Measurements from ENCODE around the gene BTG2. TPM values are rescaled to one million over a fixed set of nuclear protein-coding genes. Genes with fewer than 3 reads are reported as not detected.
A peak's percentile ranks its signal among the peaks of the same experiment; 100 is the strongest.
"Not testable (repeated sequence)": the region's sequence is repeated elsewhere in the genome, so short reads cannot be mapped to it uniquely, and the experiment has no call there.

Gene BTG2
- total RNA-seq, 2 donors from 2014 or later = 64.7 to 153 TPM

DNA sequence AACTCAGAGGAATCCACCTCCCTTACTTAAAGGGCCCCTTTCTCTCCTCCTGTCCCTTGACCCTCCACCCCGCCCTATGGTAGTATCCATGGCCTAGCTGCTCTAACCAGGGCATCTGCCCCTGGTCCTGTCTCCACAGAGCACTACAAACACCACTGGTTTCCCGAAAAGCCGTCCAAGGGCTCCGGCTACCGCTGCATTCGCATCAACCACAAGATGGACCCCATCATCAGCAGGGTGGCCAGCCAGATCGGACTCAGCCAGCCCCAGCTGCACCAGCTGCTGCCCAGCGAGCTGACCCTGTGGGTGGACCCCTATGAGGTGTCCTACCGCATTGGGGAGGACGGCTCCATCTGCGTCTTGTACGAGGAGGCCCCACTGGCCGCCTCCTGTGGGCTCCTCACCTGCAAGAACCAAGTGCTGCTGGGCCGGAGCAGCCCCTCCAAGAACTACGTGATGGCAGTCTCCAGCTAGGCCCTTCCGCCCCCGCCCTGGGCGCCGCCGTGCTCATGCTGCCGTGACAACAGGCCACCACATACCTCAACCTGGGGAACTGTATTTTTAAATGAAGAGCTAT lies 1.7 kb downstream of the BTG2 start:
- DNase-seq (ENCODE audit: low spot score) = no peak
- intact Hi-C loops (cut with DNase I) = loop anchor here in 1 of 2 donors (5.0 kb wide), 1 partner anchor 35 kb away; no protein-coding TSS in a partner anchor

DNA sequence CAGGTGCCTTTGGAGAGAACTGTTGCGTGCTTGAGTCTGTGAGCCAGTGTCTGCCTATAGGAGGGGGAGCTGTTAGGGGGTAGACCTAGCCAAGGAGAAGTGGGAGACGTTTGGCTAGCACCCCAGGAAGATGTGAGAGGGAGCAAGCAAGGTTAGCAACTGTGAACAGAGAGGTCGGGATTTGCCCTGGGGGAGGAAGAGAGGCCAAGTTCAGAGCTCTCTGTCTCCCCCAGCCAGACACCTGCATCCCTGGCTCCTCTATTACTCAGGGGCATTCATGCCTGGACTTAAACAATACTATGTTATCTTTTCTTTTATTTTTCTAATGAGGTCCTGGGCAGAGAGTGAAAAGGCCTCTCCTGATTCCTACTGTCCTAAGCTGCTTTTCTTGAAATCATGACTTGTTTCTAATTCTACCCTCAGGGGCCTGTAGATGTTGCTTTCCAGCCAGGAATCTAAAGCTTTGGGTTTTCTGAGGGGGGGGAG lies 2.4 kb downstream of the BTG2 start:
- DNase-seq (ENCODE audit: low spot score) = peak; percentile 66
- intact Hi-C loops (cut with DNase I) = loop anchor here in 1 of 2 donors (5.0 kb wide), 1 partner anchor 35 kb away; no protein-coding TSS in a partner anchor

DNA sequence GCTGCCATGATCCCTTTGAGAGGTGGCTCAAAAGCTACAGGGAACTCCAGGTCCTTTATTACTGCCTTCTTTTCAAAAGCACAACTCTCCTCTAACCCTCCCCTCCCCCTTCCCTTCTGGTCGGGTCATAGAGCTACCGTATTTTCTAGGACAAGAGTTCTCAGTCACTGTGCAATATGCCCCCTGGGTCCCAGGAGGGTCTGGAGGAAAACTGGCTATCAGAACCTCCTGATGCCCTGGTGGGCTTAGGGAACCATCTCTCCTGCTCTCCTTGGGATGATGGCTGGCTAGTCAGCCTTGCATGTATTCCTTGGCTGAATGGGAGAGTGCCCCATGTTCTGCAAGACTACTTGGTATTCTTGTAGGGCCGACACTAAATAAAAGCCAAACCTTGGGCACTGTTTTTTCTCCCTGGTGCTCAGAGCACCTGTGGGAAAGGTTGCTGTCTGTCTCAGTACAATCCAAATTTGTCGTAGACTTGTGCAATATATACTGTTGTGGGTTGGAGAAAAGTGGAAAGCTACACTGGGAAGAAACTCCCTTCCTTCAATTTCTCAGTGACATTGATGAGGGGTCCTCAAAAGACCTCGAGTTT lies 3.1 kb downstream of the BTG2 start:
- DNase-seq (ENCODE audit: low spot score) = no peak
- intact Hi-C loops (cut with DNase I) = loop anchor here in 1 of 2 donors (5.0 kb wide), 1 partner anchor 36 kb away; no protein-coding TSS in a partner anchor

GRCh38 chr1:203308923-203309331 lies 3.6 kb downstream of the BTG2 start:
- intact Hi-C loops (cut with DNase I) = loop anchor here in 1 of 2 donors (5.0 kb wide), 1 partner anchor 37 kb away; no protein-coding TSS in a partner anchor
- DNase-seq (ENCODE audit: low spot score) = no peak

GRCh38 chr1:203311368-203312301 lies 6.3 kb downstream of the BTG2 start:
- intact Hi-C loops (cut with DNase I) = no loop called here
- no peak for DNase-seq (ENCODE audit: low spot score)

GRCh38 chr1:203314025-203314759 lies 8.9 kb downstream of the BTG2 start:
- intact Hi-C loops (cut with DNase I); DNase-seq (ENCODE audit: low spot score): not testable (repeated sequence)

GRCh38 chr1:203316626-203317093 lies 11.3 kb downstream of the BTG2 start:
- no peak for DNase-seq (ENCODE audit: low spot score)
- intact Hi-C loops (cut with DNase I) = no loop called here

GRCh38 chr1:203317429-203318228 lies 12.3 kb downstream of the BTG2 start:
- intact Hi-C loops (cut with DNase I) = no loop called here
- no peak for DNase-seq (ENCODE audit: low spot score)

DNA sequence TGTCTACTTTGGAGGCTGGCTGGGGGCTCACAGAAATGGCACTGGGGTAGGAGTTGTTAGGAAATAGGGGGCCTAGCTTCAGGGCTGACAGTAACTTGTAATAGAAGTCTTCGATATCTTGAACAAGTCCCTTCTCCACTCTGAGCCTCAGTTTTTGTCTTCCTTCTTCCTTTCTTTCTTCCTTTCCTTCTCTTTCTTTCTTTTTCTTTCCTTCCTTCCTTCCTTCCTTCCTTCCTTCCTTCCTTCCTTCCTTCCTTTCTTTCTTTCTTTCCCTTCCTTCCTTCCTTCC lies 12.9 kb downstream of the BTG2 start:
- intact Hi-C loops (cut with DNase I) = no loop called here
- no peak for DNase-seq (ENCODE audit: low spot score)

DNA sequence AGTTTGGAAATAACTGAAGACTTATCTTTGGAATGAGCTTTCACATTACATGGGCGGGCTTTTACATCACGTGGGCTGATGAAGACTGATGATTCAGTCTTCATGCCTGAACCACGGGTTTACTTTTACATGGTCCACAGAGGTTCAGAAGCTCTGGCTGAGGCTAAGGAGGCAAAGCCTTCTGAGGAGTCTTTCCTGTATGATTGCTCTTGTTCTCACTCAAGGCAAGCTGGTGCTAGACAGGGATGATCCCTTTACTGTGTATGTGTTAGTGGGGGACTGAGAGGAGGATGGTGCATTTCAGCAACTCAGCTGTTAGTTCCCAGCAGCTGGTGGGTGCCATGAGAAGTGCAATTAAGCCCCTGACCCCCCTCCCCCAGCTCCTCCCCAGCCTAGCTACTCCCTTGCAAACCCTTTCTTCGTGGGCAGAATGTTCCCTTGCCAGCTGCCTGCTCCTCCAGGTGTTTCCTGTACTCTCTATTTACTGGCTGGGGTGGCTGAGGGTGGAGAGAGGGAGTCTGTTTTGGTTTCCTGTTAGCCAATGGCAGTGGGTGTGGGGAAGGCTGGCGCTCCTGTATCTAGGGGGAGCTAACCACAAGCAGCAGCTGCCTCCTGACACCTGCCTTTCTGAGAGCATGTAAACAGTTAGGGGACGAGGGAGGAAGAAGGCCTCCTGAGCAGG lies 15.4 kb downstream of the BTG2 start:
- intact Hi-C loops (cut with DNase I) = loop anchor here in 1 of 2 donors (5.0 kb wide), 1 partner anchor 388 kb away; no protein-coding TSS in a partner anchor
- DNase-seq (ENCODE audit: low spot score) = no peak

- DNase-seq (ENCODE audit: low spot score) = no peak
- intact Hi-C loops (cut with DNase I) = loop anchor here in 1 of 2 donors (5.0 kb wide), 1 partner anchor 389 kb away; no protein-coding TSS in a partner anchor
Measured at GRCh38 chr1:203321273-203322052, 16.1 kb downstream of the BTG2 start.

DNA sequence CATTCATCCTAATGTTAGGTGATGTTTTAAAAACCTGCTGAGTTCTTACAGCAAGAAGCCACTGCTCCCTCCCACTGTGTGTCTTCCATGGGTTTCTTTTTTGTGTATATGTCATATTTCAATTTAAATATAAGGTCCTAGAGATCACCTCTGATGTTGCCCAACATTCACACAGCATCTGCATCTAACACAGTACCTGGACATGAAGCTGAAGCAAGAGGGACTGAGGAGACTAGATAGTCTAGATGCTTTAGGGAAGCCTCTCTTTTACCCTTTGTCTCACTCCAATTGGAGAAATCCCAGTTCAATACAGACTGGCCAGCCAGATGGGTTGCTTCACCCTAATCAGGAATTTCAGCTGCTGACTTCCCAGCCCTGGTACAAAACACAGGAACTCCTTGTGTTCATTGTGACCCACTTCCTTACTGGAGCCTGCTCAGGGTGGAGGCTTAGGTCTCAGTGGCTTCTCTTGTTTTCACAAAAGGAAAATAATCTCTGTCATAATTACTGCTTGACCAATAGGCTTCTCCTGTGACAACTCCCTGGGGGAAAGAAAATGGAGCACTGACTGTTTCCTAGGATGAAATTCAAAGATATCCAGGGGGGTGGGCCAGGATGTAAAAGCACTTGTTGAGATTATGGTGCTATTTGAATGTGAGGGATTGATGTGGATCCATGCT lies 17.3 kb downstream of the BTG2 start:
- no peak for DNase-seq (ENCODE audit: low spot score)
- intact Hi-C loops (cut with DNase I) = loop anchor here in 1 of 2 donors (5.0 kb wide), 1 partner anchor 390 kb away; no protein-coding TSS in a partner anchor

DNA sequence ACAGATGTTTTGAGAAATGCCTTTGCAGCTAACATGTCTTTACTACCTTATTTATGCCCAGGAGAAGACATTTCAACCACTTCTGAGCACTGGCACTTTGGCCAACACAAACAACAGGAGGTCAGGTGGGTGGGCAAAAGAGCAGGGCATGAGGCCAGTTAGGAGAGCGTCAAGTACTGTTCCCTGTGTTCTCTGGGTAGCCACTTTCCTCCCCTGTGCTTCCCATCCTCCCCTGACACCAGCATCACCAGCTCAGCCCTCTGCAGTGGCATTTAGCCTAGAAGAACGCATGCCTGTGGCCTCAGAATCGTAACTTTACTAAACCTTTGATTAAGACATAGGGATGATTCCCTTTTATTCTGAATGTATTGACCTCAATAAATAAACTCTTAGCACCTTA lies 18.3 kb downstream of the BTG2 start:
- DNase-seq (ENCODE audit: low spot score) = no peak
- intact Hi-C loops (cut with DNase I) = loop anchor here in 1 of 2 donors (5.0 kb wide), 1 partner anchor 391 kb away; no protein-coding TSS in a partner anchor

DNA sequence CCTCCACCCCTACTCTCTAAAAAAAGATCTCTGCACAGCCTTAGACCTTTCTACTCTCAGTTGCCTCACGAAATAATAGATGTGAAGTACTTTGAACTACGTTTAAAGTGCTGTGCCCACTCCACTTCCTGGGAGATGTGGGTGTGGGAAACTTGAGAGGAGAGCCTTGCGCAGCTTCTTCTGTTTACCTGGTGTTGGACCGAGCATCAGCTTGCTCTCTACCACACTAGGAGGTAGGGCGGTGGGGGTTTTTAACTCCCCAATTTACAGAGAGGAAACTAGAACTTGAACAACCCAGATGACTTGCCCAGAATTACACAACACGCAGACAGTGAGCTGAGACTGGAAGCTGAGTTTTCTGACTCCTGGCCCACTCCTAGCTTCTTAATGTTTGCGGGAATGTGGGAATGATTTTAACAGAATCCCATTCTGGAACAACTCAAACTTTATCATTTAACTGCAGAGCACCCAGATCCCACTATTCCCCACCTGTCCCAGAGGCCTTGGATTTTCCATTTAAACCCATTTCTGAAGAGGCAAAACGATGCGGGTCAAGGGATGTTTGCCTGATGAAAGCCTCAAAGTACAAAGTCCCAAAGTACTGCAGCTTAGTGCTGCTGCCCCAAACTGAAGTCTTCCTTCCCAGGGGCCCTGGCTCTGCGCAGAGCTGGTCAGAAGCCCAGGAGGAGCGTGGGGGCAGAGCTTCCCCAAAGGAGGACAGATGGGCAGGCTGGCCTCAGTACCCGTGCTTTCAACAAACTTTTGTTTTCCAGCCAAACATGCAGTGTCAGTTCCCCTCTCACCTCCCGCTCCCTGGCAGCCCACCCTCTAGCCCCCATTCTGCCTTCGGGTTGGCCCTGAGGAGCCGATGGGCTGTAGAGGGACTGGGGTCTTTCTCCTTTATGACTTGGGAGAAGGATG lies 19.0 kb downstream of the BTG2 start:
- intact Hi-C loops (cut with DNase I) = loop anchor here in 1 of 2 donors (5.0 kb wide), 2 partner anchors 52 to 392 kb away; no protein-coding TSS in a partner anchor
- no peak for DNase-seq (ENCODE audit: low spot score)

DNA sequence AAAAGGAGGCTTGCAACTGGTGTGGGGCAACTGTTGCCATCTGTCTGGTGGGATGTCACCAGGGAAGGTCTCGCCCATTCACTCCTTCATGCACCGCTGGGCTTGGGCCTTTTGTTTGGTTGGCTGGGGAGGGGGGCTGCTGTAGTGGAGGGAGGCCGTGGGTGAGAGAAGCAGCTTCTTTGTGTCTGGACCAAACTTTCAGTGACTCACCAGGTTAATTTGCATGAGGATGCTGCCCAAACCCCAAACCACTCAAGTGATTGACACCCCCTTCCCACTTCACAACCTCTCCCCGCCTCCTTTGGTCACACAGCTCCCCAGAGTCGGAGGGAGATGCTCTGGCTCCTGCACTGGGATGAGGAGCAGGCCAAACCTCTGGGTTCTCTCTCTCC lies 19.7 kb downstream of the BTG2 start:
- DNase-seq (ENCODE audit: low spot score) = no peak
- intact Hi-C loops (cut with DNase I) = loop anchor here in 1 of 2 donors (5.0 kb wide), 1 partner anchor 53 kb away; no protein-coding TSS in a partner anchor
